DMS114 treated with DMSO at 0.1 percent for 48 hours (cell line): ENCODE results near the gene NPY4R.
"Not testable (repeated sequence)": the region's sequence is repeated elsewhere in the genome, so short reads cannot be mapped to it uniquely, and the experiment has no call there.

Source experiments
- DNase-seq: peaks from one replicate; lab custom pipeline; 2025; ENCODE audit not compliant: unreplicated experiment; lab: John Stamatoyannopoulos, UW

NPY4R gene

DNA sequence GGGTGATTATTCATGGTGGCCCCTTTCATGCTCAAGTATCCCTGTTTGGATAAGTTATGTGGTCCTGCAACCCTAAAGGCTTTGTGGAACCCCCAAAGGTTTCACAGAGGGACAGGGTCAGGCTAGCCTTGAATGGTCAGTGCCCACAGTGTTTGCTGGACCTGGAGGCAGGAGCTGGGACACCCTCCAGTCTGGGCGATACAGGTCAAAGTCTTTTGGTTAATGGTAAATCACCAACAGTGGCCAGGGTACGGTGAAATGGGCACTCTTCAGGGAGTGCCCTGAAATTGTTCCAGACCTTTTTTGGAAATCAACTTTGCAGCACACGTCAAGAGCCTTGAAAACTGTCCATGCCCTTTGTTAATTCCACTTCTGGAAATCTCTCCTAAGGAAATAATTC is 8.7 kb downstream of the NPY4R start:
- not testable (repeated sequence) for DNase-seq

DNA sequence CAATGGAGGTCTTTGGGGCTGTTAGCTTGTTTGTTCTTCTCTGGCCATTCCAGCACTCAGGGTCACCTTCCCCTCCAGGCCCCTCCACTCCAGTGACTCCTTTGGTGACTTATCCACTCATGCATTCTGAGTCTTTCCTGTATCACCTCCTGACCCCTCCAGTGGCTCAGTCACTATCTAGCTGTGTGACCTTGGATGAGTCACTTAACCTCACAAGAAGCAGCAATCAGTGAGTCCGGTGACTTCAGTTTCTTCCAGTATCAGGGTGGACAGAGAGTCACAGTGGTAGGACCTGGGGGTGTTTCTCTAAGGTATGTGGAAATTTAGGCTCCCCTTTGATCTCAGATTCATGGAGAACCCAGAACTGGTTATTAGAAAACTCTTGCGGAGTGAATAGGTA is 9.8 kb downstream of the NPY4R start:
- not testable (repeated sequence) for DNase-seq

DNA sequence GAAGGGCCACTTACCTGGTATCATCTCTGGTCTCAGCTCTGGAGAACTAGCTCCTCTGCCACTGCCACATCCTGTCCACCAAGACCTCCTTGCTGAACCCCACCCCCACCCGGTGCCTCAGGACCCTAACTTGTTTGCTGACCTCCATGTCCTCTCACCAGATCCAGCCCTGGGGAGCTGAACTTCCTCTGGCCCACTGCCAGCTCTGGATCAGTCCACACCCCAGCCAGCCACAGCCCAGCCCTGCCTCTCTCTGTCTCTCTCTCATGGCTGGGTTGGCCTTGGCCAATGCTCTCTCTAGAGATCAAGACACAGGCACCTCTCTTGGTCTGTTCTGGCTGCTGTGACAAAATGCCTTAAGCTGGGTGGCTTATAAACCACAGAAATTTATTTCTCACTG is 14.4 kb downstream of the NPY4R start:
- DNase-seq, result not testable (repeated sequence)

DNA sequence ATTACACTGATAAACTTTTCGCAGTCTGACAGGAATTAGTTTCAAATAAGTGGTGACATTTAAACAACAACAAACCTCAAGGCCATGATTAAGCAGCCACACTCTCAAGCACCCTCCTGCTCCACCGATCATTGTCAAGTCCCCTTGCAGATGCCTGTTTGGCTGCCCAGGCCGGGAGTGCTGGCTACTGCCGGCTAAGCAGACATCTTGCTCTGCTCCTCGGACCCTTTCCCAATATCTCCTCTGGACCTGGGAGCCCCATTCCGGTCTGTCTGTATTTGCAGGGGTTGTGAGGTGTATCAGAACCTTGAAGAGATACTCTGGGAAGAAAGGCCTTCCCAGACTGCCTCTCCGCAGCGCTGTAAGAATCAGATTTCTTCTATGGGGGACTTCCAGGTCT is 14.9 kb downstream of the NPY4R start:
- DNase-seq, result not testable (repeated sequence)

DNA sequence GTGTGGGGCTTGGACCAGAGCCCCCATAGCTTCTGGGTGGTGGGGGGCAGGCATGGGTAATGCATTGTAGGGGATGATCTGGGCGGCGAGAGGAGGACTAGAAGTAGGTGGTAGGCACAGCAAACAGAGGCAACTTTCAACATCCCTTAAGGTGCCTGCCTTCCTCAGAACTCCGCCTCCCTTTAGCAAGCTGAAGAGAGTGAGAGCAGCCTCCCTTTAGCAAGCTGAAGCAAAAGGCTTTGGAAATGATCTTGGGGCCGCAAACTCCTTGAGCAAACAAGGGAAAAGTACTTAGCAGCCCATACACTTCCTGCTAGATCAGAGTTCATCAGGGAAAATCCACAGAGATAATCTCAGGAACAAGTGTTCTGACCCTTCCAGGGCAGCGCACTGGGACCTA is 18.3 kb downstream of the NPY4R start:
- not testable (repeated sequence) for DNase-seq

- DNase-seq, result not testable (repeated sequence)
Measured at GRCh38 chr10:46445389-46446122, 20.2 kb downstream of the NPY4R start.

GRCh38 chr10:46443422-46443821 is 22.3 kb downstream of the NPY4R start:
- DNase-seq, result not testable (repeated sequence)

- not testable (repeated sequence) for DNase-seq
Measured at GRCh38 chr10:46442706-46443275, 23.0 kb downstream of the NPY4R start.

GRCh38 chr10:46441837-46442278 is 23.9 kb downstream of the NPY4R start:
- DNase-seq, result not testable (repeated sequence)

GRCh38 chr10:46440942-46441341 is 24.8 kb downstream of the NPY4R start:
- not testable (repeated sequence) for DNase-seq

GRCh38 chr10:46423550-46423949 is 42.2 kb downstream of the NPY4R start:
- DNase-seq, result not testable (repeated sequence)

DNA sequence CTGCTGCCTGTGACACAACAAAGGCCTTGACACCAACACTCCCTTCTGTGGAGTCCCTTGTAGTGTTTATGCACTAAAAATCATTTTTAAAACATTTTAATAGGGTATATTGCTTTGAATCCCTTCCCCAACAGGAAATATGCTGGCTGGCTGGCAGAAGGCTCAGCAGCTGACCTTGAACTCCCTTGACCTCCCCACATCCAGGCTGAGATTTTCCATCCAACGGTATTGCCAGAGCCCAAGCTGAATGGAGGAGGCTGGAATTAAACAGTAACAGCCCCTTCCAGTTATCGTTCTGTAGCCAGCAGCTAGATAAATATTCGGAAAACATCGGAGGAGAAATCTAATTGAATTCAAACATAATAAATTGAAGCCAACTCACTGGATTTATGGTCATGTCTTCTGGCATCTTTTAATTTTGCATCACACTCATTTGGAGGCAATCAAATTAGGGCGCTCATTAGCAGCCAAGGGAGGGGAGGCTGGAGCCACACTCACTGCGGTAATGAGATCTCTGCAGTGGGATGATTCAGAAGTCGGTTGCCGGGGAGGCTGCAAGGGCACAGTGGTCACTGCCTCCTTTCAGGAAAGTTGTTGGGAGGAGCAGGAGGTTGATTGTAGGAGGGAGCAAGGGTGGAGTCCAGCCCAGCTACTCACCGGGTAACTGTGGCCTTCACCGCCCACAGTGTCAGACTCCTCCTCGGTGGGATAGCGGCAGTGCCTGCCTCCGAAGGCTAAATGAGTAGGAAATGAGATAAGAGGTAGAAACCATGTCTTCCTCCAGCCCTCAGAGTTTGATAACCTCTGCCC is 46.0 kb downstream of the NPY4R start:
- not testable (repeated sequence) for DNase-seq

DNA sequence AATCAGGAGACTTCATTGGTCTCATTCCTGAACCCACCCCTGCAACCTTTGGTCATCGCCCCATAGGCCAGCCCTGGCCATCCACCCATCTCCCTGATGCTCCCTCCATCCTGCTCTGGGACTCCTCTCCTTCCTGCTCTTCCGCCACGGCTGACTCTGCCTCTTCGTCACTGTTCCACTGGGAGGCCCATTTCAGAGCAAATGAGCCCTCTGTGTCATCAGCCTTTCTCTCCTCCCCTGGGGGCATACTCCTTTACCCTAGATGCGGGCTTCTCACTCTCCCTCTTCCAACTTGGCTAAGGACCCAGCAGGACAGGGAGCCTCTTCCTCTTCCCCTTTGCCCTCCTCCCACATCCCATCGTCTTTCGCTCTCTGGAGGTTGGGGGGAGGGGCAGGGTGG is 47.5 kb downstream of the NPY4R start:
- not testable (repeated sequence) for DNase-seq

DNA sequence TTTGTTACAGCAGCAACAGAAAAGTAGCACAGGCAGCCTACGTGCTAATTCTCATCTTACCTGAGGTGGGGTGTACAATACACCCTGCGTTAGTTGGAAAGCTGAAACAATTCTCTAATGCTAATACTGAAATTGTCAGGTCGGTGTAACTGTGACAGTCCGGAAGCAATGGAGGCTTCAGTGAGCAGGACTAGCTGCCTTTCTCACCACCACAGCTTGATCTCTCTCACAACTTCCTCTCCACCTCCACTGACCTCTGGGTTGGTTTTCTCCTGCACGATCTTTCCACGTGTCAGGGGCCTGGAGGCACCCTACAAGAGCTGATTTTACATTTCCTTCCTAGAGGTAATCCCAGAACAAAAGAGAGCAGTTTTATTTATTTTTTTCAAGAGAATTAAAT is 50.5 kb downstream of the NPY4R start:
- DNase-seq, result not testable (repeated sequence)

- not testable (repeated sequence) for DNase-seq
Measured at GRCh38 chr10:46412665-46413064, 53.1 kb downstream of the NPY4R start.

DNA sequence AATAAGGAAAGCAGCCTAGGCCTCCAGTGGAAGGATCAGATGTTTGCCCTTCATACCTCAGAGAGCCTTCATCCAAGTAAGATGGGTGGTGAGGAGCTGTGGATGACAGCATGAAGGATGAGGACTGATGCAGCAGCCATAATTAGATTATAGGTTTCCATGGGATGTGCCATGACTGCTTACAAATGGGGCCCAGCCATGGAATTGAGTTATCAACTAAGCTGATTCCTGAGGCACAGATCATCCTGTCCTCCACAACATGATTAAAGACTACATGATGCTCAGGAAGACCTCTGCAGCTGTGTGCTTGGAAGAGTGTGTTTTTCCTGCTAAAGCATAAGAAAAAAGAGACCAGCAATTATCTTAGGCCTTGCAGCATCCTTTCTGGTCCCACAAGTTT is 54.6 kb downstream of the NPY4R start:
- DNase-seq, result not testable (repeated sequence)
